HepG2 (cell line): ENCODE results near the gene PRR36. TPM values are rescaled to one million over a fixed set of nuclear protein-coding genes. Genes with fewer than 3 reads are reported as not detected.

Source experiments
- ARID2 ChIP-seq: sonication (generic); formaldehyde crosslinking; IDR thresholded peaks from 2 replicates; pipeline ENCODE4 v1.8.1; 2022; ENCODE audit warnings: mild to moderate bottlenecking, missing genetic modification reagents, borderline replicate concordance
- ATAD3A ChIP-seq: sonication (generic); formaldehyde crosslinking; IDR thresholded peaks from 2 replicates; pipeline ENCODE4 v1.4.0; 2020; ENCODE audit warnings: missing genetic modification reagents
- MZF1 ChIP-seq: sonication (generic); formaldehyde crosslinking; IDR thresholded peaks from 2 replicates; pipeline ENCODE4 v1.8.1; 2023; ENCODE audit warnings: mild to moderate bottlenecking, missing genetic modification reagents, borderline replicate concordance
- TBP ChIP-seq: sonication (generic); formaldehyde crosslinking; IDR thresholded peaks from 2 replicates; pipeline ENCODE4 v1.5.0; 2020; ENCODE audit warnings: missing genetic modification reagents
- ZFYVE20 ChIP-seq: sonication (generic); formaldehyde crosslinking; IDR thresholded peaks from 2 replicates; pipeline ENCODE4 v1.8.0; 2023; ENCODE audit warnings: low read depth, mild to moderate bottlenecking, moderate library complexity, missing genetic modification reagents, borderline replicate concordance
- ZNF790 ChIP-seq: sonication (generic); formaldehyde crosslinking; IDR thresholded peaks from 2 replicates; pipeline ENCODE4 v1.8.0; 2022; ENCODE audit warnings: missing genetic modification reagents, mild to moderate bottlenecking, borderline replicate concordance
- polyA plus RNA-seq, 8 experiments: library from polyadenylated mRNA; depleted of rRNA in 3 of 8; stranded (reverse) in 7 of 8; unstranded in 1 of 8; fragments of >200 nt; fragmentation: Illumina TruSeq in 4 of 8; extraction: Trizol in 4 of 8; gene quantifications; 2 replicates each; pipeline versions ENCODE4 v1.2.1 to v1.2.3, GENCODE V29; 2011 to 2016; ENCODE audit warnings: low read depth in 4 of 8, missing spikeins in 1 of 8, mixed read lengths in 1 of 8; ENCODE audit not compliant: insufficient read depth in 1 of 8
- total RNA-seq, 5 experiments: library from RNA; depleted of rRNA; stranded (reverse); fragments of >200 nt; fragmentation: Illumina TruSeq; extraction: Trizol; gene quantifications; 2 replicates each; pipeline ENCODE4 v1.2.3, GENCODE V29; 2016; ENCODE audit warnings: low read depth in 1 of 5
- TF ChIP-seq, protein P1 (sequence below): sonication (generic); formaldehyde crosslinking; IDR thresholded peaks from 2 replicates; pipeline ENCODE4 v1.5.1; 2020; ENCODE audit warnings: missing genetic modification reagents, mild to moderate bottlenecking, borderline replicate concordance
- TF ChIP-seq, protein P2 (sequence below): IDR thresholded peaks from 2 replicates; pipeline ENCODE4 v1.4.0; 2020; ENCODE audit warnings: mild to moderate bottlenecking, missing genetic modification reagents
- TF ChIP-seq, protein P3 (sequence below): sonication (generic); formaldehyde crosslinking; IDR thresholded peaks from 2 replicates; pipeline ENCODE4 v1.4.0; 2020; ENCODE audit warnings: missing genetic modification reagents
- TF ChIP-seq, protein P4 (sequence below): sonication (generic); formaldehyde crosslinking; IDR thresholded peaks from 2 replicates; pipeline ENCODE4 v1.5.0; 2020; ENCODE audit warnings: missing genetic modification reagents, mild to moderate bottlenecking, borderline replicate concordance
- TF ChIP-seq, protein P5 (sequence below): sonication (generic); formaldehyde crosslinking; IDR thresholded peaks from 2 replicates; pipeline ENCODE4 v1.5.0; 2020; ENCODE audit warnings: missing genetic modification reagents, mild to moderate bottlenecking, borderline replicate concordance
- TF ChIP-seq, protein P6 (sequence below), 2 experiments: fragments of 450-650 bp in 1 of 2; sonication (generic) in 1 of 2; formaldehyde crosslinking; IDR thresholded peaks; 2 replicates each; pipeline versions ENCODE4 v1.5.0 to v1.8.0; 2020 to 2022; ENCODE audit warnings: mild to moderate bottlenecking in 1 of 2, missing genetic modification reagents in 1 of 2
- TF ChIP-seq, protein P7 (sequence below): sonication (generic); formaldehyde crosslinking; IDR thresholded peaks from 2 replicates; pipeline ENCODE4 v1.4.0; 2020; ENCODE audit warnings: missing genetic modification reagents

Gene PRR36
- total and polyA plus RNA-seq, 2 of the 13 experiments (the other 11 are each of a cell fraction or from before 2014, with no cell fraction given), result 0.07 to 0.17 TPM

DNA sequence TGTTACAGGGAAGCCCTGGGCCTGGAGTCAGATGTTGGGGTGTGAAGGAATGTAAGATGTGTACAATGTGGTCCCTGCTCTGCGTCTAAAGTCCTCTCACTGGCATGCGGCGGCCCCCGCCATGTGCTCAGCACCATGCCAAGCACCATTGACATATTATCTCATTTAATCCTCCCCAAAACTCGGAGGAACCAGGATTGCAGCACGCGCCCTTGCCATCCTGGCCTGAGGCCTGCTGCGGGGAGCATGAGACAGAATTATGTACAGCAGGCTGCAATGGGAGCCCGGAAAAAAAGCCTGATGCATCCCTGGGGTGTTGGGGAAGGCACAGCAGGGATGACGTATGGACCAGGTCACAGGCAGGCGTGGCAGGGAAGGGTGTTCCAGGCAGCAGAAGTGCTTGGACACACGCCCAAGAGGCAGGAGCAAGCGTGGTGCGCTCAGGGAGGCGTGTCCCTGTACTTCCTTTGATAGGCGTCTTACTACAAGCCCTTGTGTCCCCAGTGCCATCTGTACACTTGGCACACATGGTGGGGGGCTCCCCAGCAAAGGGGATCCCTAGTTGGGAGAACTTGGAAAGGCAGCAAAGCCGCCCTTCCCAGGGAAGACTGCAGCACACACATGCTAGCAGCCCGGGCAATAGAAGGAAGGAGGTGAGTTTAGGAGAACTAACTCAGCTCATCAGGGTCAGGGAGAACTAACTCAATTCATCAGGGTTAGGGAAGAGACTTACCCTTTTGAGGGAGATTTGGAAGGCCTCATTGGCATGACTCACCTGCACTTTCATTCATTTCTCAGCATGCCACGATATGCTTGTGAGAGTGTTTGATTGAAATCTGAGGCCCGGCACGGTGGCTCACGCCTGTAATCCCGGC is 40.7 kb downstream of the PRR36 start (continued):
- TF ChIP-seq, protein P1, sequence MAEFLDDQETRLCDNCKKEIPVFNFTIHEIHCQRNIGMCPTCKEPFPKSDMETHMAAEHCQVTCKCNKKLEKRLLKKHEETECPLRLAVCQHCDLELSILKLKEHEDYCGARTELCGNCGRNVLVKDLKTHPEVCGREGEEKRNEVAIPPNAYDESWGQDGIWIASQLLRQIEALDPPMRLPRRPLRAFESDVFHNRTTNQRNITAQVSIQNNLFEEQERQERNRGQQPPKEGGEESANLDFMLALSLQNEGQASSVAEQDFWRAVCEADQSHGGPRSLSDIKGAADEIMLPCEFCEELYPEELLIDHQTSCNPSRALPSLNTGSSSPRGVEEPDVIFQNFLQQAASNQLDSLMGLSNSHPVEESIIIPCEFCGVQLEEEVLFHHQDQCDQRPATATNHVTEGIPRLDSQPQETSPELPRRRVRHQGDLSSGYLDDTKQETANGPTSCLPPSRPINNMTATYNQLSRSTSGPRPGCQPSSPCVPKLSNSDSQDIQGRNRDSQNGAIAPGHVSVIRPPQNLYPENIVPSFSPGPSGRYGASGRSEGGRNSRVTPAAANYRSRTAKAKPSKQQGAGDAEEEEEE, result no peak
- TF ChIP-seq, protein P2, sequence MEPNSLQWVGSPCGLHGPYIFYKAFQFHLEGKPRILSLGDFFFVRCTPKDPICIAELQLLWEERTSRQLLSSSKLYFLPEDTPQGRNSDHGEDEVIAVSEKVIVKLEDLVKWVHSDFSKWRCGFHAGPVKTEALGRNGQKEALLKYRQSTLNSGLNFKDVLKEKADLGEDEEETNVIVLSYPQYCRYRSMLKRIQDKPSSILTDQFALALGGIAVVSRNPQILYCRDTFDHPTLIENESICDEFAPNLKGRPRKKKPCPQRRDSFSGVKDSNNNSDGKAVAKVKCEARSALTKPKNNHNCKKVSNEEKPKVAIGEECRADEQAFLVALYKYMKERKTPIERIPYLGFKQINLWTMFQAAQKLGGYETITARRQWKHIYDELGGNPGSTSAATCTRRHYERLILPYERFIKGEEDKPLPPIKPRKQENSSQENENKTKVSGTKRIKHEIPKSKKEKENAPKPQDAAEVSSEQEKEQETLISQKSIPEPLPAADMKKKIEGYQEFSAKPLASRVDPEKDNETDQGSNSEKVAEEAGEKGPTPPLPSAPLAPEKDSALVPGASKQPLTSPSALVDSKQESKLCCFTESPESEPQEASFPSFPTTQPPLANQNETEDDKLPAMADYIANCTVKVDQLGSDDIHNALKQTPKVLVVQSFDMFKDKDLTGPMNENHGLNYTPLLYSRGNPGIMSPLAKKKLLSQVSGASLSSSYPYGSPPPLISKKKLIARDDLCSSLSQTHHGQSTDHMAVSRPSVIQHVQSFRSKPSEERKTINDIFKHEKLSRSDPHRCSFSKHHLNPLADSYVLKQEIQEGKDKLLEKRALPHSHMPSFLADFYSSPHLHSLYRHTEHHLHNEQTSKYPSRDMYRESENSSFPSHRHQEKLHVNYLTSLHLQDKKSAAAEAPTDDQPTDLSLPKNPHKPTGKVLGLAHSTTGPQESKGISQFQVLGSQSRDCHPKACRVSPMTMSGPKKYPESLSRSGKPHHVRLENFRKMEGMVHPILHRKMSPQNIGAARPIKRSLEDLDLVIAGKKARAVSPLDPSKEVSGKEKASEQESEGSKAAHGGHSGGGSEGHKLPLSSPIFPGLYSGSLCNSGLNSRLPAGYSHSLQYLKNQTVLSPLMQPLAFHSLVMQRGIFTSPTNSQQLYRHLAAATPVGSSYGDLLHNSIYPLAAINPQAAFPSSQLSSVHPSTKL, result peak; percentile 38
- TF ChIP-seq, protein P3, sequence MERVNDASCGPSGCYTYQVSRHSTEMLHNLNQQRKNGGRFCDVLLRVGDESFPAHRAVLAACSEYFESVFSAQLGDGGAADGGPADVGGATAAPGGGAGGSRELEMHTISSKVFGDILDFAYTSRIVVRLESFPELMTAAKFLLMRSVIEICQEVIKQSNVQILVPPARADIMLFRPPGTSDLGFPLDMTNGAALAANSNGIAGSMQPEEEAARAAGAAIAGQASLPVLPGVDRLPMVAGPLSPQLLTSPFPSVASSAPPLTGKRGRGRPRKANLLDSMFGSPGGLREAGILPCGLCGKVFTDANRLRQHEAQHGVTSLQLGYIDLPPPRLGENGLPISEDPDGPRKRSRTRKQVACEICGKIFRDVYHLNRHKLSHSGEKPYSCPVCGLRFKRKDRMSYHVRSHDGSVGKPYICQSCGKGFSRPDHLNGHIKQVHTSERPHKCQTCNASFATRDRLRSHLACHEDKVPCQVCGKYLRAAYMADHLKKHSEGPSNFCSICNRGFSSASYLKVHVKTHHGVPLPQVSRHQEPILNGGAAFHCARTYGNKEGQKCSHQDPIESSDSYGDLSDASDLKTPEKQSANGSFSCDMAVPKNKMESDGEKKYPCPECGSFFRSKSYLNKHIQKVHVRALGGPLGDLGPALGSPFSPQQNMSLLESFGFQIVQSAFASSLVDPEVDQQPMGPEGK, result peak; percentile 42
- TF ChIP-seq ZFYVE20 (CRISPR knock-in tag), result no peak
- no peak for TF ChIP-seq ZNF790 (CRISPR knock-in tag)
- TF ChIP-seq, protein P4, sequence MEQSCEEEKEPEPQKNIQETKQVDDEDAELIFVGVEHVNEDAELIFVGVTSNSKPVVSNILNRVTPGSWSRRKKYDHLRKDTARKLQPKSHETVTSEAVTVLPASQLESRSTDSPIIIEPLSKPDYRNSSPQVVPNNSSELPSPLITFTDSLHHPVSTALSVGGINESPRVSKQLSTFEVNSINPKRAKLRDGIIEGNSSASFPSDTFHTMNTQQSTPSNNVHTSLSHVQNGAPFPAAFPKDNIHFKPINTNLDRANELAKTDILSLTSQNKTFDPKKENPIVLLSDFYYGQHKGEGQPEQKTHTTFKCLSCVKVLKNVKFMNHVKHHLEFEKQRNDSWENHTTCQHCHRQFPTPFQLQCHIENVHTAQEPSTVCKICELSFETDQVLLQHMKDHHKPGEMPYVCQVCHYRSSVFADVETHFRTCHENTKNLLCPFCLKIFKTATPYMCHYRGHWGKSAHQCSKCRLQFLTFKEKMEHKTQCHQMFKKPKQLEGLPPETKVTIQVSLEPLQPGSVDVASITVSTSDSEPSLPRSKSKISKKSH (CRISPR knock-in tag), result peak; percentile 69; the same call in 1 of the 2 replicates
- TF ChIP-seq, protein P5, sequence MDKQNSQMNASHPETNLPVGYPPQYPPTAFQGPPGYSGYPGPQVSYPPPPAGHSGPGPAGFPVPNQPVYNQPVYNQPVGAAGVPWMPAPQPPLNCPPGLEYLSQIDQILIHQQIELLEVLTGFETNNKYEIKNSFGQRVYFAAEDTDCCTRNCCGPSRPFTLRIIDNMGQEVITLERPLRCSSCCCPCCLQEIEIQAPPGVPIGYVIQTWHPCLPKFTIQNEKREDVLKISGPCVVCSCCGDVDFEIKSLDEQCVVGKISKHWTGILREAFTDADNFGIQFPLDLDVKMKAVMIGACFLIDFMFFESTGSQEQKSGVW, result no peak
- TF ChIP-seq, protein P6, sequence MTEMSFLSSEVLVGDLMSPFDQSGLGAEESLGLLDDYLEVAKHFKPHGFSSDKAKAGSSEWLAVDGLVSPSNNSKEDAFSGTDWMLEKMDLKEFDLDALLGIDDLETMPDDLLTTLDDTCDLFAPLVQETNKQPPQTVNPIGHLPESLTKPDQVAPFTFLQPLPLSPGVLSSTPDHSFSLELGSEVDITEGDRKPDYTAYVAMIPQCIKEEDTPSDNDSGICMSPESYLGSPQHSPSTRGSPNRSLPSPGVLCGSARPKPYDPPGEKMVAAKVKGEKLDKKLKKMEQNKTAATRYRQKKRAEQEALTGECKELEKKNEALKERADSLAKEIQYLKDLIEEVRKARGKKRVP (CRISPR knock-in tag; IDR thresholded peaks at IDR 0.05), result peak in 1 of 2 experiments; percentile 47; a peak in 1 of 4 replicates
- TF ChIP-seq ATAD3A, result no peak
- TF ChIP-seq TBP (CRISPR knock-in tag), result no peak
- TF ChIP-seq, protein P7, sequence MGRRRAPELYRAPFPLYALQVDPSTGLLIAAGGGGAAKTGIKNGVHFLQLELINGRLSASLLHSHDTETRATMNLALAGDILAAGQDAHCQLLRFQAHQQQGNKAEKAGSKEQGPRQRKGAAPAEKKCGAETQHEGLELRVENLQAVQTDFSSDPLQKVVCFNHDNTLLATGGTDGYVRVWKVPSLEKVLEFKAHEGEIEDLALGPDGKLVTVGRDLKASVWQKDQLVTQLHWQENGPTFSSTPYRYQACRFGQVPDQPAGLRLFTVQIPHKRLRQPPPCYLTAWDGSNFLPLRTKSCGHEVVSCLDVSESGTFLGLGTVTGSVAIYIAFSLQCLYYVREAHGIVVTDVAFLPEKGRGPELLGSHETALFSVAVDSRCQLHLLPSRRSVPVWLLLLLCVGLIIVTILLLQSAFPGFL, result no peak
- TF ChIP-seq MZF1, result no peak
- TF ChIP-seq ARID2 (CRISPR knock-in tag), result no peak
